Fibroblast of mammary gland (primary cell): ENCODE data around the gene SPATS2L.

Source experiments
- DNase-seq: peaks from one replicate; pipeline ENCODE4 v3.0.0-alpha.2; 2010; ENCODE audit warnings: low read depth
- H3K4me3 ChIP-seq: 2 replicates; pipeline ENCODE4 v1.5.1; 2011; ENCODE audit warnings: low read depth, mild to moderate bottlenecking, low read length, moderate library complexity; ENCODE audit not compliant: control insufficient read depth
- CTCF ChIP-seq: conservative IDR thresholded peaks from 2 replicates; pipeline ENCODE4 v1.5.1; 2011; ENCODE audit warnings: low read depth, low read length, inconsistent platforms; ENCODE audit not compliant: control insufficient read depth, insufficient read depth

The SPATS2L gene

GRCh38 chr2:200466425-200467418 is 160.2 kb downstream of the SPATS2L start:
- peak; percentile 92 for DNase-seq
- H3K4me3 ChIP-seq: no peak overlapping the region
- TF ChIP-seq CTCF: no peak

GRCh38 chr2:200467806-200468681 is 161.6 kb downstream of the SPATS2L start:
- no peak overlapping the region for H3K4me3 ChIP-seq
- no peak for DNase-seq
- TF ChIP-seq CTCF: no peak

GRCh38 chr2:200469708-200470211 is 163.3 kb downstream of the SPATS2L start:
- no peak overlapping the region for H3K4me3 ChIP-seq
- no peak for DNase-seq
- TF ChIP-seq CTCF: no peak

- no peak for DNase-seq
- H3K4me3 ChIP-seq: no peak overlapping the region
- TF ChIP-seq CTCF: no peak
Measured at GRCh38 chr2:200470230-200470629, 163.7 kb downstream of the SPATS2L start.

- no peak overlapping the region for H3K4me3 ChIP-seq
- peak; percentile 50 for DNase-seq
- peak; percentile 54 for TF ChIP-seq CTCF
Measured at GRCh38 chr2:200471324-200471848, 164.9 kb downstream of the SPATS2L start.

GRCh38 chr2:200471928-200472645 is 165.6 kb downstream of the SPATS2L start:
- H3K4me3 ChIP-seq: no peak overlapping the region
- no peak for TF ChIP-seq CTCF
- DNase-seq: no peak
